Type B pancreatic cell (in vitro differentiated cells): Measurements from ENCODE around the gene MAP1A. TPM values are rescaled to one million over a fixed set of nuclear protein-coding genes. Genes with fewer than 3 reads are reported as not detected.
"Not testable (repeated sequence)": the region's sequence is repeated elsewhere in the genome, so short reads cannot be mapped to it uniquely, and the experiment has no call there.

Experiments
- DNase-seq: peaks from one replicate; pipeline ENCODE4 v3.0.0; 2021; ENCODE audit warnings: mixed read lengths; ENCODE audit not compliant: unreplicated experiment; ENCODE audit errors: extremely low spot score
- H3K27ac Mint-ChIP-seq: 2 replicates; pipeline ENCODE4 v1.8.0; 2021; ENCODE audit warnings: mild to moderate bottlenecking, mixed read lengths
- H3K27me3 Mint-ChIP-seq: 2 replicates; pipeline ENCODE4 v1.8.0; 2021; ENCODE audit warnings: mixed read lengths
- H3K36me3 Mint-ChIP-seq: 2 replicates; pipeline ENCODE4 v1.8.0; 2021; ENCODE audit warnings: mixed read lengths
- H3K4me1 Mint-ChIP-seq: one replicate; pipeline ENCODE4 v1.8.0; 2021; ENCODE audit warnings: mixed read lengths; ENCODE audit not compliant: unreplicated experiment
- H3K4me3 Mint-ChIP-seq: 2 replicates; pipeline ENCODE4 v1.8.0; 2021; ENCODE audit warnings: mild to moderate bottlenecking, mixed read lengths
- H3K9me3 Mint-ChIP-seq: 2 replicates; pipeline ENCODE4 v1.8.0; 2021; ENCODE audit warnings: mixed read lengths
- total RNA-seq: library from RNA; stranded (reverse); gene quantifications from 2 replicates; pipeline ENCODE4 v1.2.1, GENCODE V29; 2021; ENCODE audit warnings: low replicate concordance
- TF ChIP-seq, protein P1 (sequence below): fragments of 200-600 bp; sonication (generic); conservative IDR thresholded peaks from 2 replicates; pipeline ENCODE4 v1.5.0; 2021; ENCODE audit warnings: antibody characterized with exemption, mild to moderate bottlenecking

The MAP1A gene
- total RNA-seq, 1 donor from 2014 or later: 18.2 TPM

DNA sequence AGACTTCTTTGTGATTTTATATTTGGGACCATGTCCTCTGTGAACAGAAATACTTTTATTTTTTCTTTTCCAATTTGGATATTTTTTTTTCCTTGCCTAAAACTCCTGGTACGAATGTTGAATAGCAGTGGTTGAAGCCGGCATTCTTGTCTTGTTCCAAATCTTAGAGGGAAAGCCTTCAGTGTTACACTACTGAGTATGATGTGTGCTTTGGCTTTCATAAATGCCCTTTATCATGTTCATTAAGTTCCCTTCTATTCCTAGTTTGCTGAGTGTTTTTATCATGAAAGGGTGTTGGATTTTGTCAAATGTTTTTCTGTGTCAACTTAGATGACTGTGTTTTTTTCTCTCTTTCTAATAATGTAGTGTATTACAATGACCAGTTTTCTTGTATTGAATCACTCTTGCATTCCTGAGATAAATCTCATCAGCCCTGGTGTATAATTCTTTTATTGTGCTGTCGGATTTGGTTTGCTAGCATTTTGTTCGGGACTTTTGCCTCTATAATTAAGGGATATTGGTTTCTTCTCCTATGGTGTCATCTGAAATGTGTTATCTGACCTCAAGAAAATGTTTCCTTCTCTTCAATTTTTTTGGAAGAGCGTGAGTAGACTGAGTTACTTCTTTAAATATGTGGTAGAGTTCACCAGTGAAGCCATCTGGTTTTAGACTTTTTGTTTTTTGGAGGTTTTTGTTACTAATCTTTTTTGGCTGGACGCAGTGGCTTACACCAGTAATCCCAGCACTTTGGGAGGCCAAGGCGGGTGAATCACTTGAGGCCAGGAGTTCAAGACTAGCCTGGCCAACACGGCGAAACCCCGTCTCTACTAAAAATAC is 33.3 kb downstream of the MAP1A start:
- Mint-ChIP-seq H3K4me1 (no peaks in the 10 kb centered on the region), H3K4me3 (no peak overlapping the region), H3K27me3 (no peaks in the 10 kb centered on the region), H3K27ac (no peak overlapping the region), H3K9me3 (no peaks in the 10 kb centered on the region), H3K36me3 (peaks cover 14% of the 10 kb centered on the region)
- DNase-seq: no peak
- TF ChIP-seq, protein P1, sequence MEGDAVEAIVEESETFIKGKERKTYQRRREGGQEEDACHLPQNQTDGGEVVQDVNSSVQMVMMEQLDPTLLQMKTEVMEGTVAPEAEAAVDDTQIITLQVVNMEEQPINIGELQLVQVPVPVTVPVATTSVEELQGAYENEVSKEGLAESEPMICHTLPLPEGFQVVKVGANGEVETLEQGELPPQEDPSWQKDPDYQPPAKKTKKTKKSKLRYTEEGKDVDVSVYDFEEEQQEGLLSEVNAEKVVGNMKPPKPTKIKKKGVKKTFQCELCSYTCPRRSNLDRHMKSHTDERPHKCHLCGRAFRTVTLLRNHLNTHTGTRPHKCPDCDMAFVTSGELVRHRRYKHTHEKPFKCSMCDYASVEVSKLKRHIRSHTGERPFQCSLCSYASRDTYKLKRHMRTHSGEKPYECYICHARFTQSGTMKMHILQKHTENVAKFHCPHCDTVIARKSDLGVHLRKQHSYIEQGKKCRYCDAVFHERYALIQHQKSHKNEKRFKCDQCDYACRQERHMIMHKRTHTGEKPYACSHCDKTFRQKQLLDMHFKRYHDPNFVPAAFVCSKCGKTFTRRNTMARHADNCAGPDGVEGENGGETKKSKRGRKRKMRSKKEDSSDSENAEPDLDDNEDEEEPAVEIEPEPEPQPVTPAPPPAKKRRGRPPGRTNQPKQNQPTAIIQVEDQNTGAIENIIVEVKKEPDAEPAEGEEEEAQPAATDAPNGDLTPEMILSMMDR: no peak

DNA sequence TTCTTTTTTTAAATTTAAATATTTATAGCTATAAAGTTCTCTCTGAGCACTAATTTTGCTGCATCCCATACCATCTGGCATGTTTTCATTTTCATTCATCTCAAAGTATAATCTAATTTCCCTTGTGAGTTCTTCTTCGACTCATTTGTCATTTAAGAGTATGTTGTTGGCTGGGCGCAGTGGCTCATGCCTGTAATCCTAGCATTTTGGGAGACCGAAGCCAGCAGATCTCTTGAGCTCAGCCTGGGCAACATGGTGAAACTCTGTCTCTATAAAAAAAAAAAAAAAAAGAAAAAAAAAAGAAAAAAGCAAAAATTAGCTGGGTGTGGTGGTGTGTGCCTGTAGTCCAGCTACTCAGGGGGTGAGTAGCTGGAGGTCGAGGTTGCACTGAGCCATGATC is 34.8 kb downstream of the MAP1A start:
- Mint-ChIP-seq H3K36me3 (peaks cover 9% of the 10 kb centered on the region), H3K4me1 (no peaks in the 10 kb centered on the region), H3K9me3 (no peaks in the 10 kb centered on the region), H3K27me3 (no peaks in the 10 kb centered on the region), H3K27ac (no peak overlapping the region), H3K4me3 (no peak overlapping the region)
- no peak for DNase-seq
- TF ChIP-seq, protein P1: no peak

DNA sequence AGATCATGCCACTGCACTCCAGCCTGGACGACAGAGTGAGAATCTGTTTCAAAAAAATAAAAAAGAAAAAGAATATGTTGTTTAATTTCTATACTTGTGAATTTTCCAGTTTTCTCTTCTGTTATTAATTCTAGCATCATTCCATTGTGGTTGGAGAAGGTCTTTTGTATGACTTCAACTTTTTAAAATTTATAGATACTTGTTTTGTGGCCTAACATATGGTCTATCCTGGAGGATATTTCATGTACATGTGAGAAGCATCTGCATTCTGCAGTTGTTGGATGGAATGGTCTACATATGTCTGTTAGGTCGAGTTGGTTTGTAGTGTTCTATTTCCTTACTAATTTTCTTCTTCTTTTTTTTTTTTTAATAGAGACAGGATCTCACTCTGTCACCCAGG is 35.6 kb downstream of the MAP1A start:
- H3K4me1 Mint-ChIP-seq: no peaks in the 10 kb centered on the region
- H3K36me3 Mint-ChIP-seq: peaks cover 6% of the 10 kb centered on the region
- no peak overlapping the region for H3K4me3 Mint-ChIP-seq
- H3K27ac Mint-ChIP-seq: no peak overlapping the region
- no peaks in the 10 kb centered on the region for H3K9me3 Mint-ChIP-seq
- DNase-seq: no peak
- TF ChIP-seq, protein P1: no peak
- no peaks in the 10 kb centered on the region for H3K27me3 Mint-ChIP-seq

DNA sequence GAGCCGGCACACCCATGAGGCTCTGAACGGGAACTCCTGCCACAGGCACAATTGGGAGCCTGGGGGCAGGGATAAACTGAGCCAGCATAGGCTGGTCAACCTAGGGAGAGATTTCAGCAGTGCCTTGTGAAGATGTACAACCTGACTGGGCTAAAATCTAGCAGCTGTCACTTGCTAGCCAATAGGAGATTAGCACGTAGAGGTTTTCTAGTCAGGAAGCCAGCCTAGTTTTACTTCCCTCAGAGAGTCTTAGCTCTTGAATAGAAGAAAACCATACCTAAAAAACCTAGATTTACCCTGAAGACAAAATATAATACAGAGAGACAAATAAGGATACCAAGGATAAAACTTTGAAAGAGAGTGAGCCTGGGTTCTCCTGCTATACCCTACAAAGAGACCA is 45.3 kb downstream of the MAP1A start:
- not testable (repeated sequence) for H3K4me1 Mint-ChIP-seq, H3K4me3 Mint-ChIP-seq, H3K27me3 Mint-ChIP-seq, H3K9me3 Mint-ChIP-seq, H3K27ac Mint-ChIP-seq, H3K36me3 Mint-ChIP-seq, DNase-seq

DNA sequence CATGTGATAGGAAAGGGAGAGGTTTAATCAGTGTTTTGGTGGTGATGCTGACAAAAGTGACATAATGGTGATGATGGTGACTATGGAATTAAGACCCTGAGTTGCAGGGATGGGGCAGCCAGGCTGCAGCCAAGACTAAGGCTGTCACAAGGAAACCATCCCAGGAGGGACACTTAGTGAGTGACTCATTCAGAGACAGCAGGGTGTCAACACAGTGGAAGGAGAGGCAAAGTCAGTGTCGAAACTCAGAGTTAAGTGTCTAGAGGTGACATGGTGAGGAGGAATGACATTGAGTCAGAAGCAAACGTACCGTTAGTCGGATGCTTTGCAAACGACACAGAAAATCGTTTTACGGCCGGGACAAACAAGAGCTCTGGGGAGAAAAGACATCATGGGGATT is 46.4 kb downstream of the MAP1A start:
- H3K9me3 Mint-ChIP-seq, H3K4me1 Mint-ChIP-seq, H3K27me3 Mint-ChIP-seq, H3K36me3 Mint-ChIP-seq, H3K4me3 Mint-ChIP-seq, H3K27ac Mint-ChIP-seq, DNase-seq: not testable (repeated sequence)

DNA sequence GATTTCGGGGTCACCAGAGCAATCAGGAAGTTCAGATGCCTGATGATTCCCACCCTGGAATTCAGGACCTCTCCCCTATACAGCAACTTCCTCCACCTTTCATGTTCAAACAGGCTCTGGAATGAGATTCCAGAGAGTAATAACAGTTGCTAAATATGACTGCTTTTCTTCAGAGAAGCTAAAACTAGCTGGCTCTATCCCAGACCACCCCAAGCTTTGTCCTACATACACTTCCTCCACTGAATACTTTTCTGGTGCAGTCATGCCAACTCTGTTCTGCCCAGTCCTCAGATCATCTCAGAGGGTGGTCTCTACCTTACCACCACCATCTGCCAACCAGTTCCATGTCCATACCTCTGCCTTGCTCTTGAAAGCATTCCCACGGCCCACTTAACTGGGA is 49.2 kb downstream of the MAP1A start:
- not testable (repeated sequence) for H3K27ac Mint-ChIP-seq

DNA sequence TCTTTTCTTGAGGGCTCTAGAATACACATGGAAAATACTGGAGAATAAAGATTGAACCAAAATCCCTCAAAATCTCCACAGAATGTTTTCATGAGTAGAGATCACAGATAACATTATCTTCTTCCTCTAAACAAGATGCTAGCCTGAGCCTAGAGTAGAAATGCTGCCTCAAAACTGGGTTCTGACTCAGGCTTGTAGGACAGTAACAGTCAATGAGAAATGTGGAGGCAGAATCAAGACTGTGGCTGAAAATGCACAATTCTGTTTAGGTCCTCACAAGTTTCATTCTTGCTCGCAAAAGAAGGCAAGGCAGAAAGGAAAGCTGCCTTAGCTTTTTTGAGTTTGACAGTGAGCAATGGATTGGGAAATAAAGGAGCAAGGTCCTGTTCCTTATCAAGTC is 57.2 kb downstream of the MAP1A start:
- H3K9me3 Mint-ChIP-seq, H3K27ac Mint-ChIP-seq, DNase-seq, H3K36me3 Mint-ChIP-seq, H3K4me3 Mint-ChIP-seq, H3K4me1 Mint-ChIP-seq, H3K27me3 Mint-ChIP-seq: not testable (repeated sequence)

More for the DNA sequence above, 49.2 kb downstream of the MAP1A start:
- H3K4me3 Mint-ChIP-seq, DNase-seq, H3K4me1 Mint-ChIP-seq, H3K27me3 Mint-ChIP-seq, H3K9me3 Mint-ChIP-seq, H3K36me3 Mint-ChIP-seq: not testable (repeated sequence)

Other genes starting within 250 kb of the MAP1A start
- gene TGM7, start 215.4 kb upstream of the MAP1A start, total RNA-seq: not detected in 2 replicates
- 12.5 and 13.7 TPM in 2 replicates for gene LCMT2, start 187.0 kb upstream of the MAP1A start, total RNA-seq
- gene ZSCAN29, start 146.6 kb upstream of the MAP1A start, total RNA-seq: 28.8 and 45.6 TPM in 2 replicates
- 25.5 and 29.1 TPM in 2 replicates for gene TUBGCP4, start 146.5 kb upstream of the MAP1A start, total RNA-seq
- 68.3 and 101 TPM in 2 replicates for gene TP53BP1, start 24.5 kb upstream of the MAP1A start, total RNA-seq
- gene PPIP5K1, start 72.6 kb downstream of the MAP1A start, total RNA-seq: 58.2 and 87.0 TPM in 2 replicates
- gene CKMT1B, start 76.4 kb downstream of the MAP1A start, total RNA-seq: 41.2 and 73.2 TPM in 2 replicates
- 0.77 and 1.2 TPM in 2 replicates for gene STRC, start 101.2 kb downstream of the MAP1A start, total RNA-seq
- gene CATSPER2, start 131.2 kb downstream of the MAP1A start, total RNA-seq: 5.1 and 9.1 TPM in 2 replicates
- gene CKMT1A, start 176.3 kb downstream of the MAP1A start, total RNA-seq: 37.3 and 79.5 TPM in 2 replicates
- gene PDIA3, start 228.8 kb downstream of the MAP1A start, total RNA-seq: 508 and 604 TPM in 2 replicates